H1 (cell line): Measurements from ENCODE around the gene NTNG2. TPM values are rescaled to one million over a fixed set of nuclear protein-coding genes. Genes with fewer than 3 reads are reported as not detected.

Experiments used
- CTCF ChIA-PET: fragments of 300-600 bp; sonication (Branson Sonifier 250); formaldehyde crosslinking; loops from one replicate; lab custom pipeline; 2021; ENCODE audit not compliant: partially characterized antibody; lab: Charles Lee
- POLR2A ChIA-PET: fragments of 300-600 bp; sonication (Branson Sonifier 250); formaldehyde crosslinking; loops from one replicate; lab custom pipeline; 2021; ENCODE audit warnings: inconsistent platforms; ENCODE audit not compliant: partially characterized antibody; lab: Charles Lee
- DNase-seq, 2 experiments: peaks; one replicate each; pipeline versions ENCODE4 v3.0.0 to v3.0.0-alpha.2; 2010 to 2022; ENCODE audit warnings: low spot score in 2 of 2, low read depth in 1 of 2, mixed read lengths in 1 of 2
- FAIRE-seq: peaks from 2 replicates; lab custom pipeline; 2011; peaks lifted over from hg19 to GRCh38; lab: Jason Lieb, UNC
- H2AFZ ChIP-seq: 2 replicates; pipeline ENCODE4 v1.8.1; 2012; ENCODE audit warnings: low read length, inconsistent platforms
- H2AK5ac ChIP-seq: 2 replicates; pipeline ENCODE4 v1.6.1; 2013; ENCODE audit warnings: low read depth, low read length
- H2BK120ac ChIP-seq: replicated peaks from 2 replicates; pipeline ENCODE3; 2013; ENCODE audit warnings: low read depth, low read length, inconsistent platforms
- H2BK12ac ChIP-seq: 2 replicates; pipeline ENCODE4 v1.6.1; 2013; ENCODE audit warnings: low read depth, low read length
- H2BK15ac ChIP-seq: 2 replicates; pipeline ENCODE4 v1.6.1; 2013; ENCODE audit warnings: low read length
- H2BK20ac ChIP-seq: 2 replicates; pipeline ENCODE4 v1.6.1; 2013; ENCODE audit warnings: low read length
- H2BK5ac ChIP-seq: 2 replicates; pipeline ENCODE4 v1.6.1; 2013; ENCODE audit warnings: low read depth, low read length
- H3K14ac ChIP-seq: 2 replicates; pipeline ENCODE4 v1.6.1; 2013; ENCODE audit warnings: inconsistent platforms; ENCODE audit not compliant: insufficient read length
- H3K18ac ChIP-seq: 2 replicates; pipeline ENCODE4 v1.6.1; 2013; ENCODE audit warnings: low read length; ENCODE audit errors: extremely low read depth
- H3K23ac ChIP-seq: 2 replicates; pipeline ENCODE4 v1.6.1; 2013; ENCODE audit warnings: inconsistent platforms; ENCODE audit not compliant: insufficient read length
- H3K23me2 ChIP-seq: 2 replicates; pipeline ENCODE4 v1.6.1; 2013; ENCODE audit warnings: low read depth, low read length
- H3K27ac ChIP-seq: 2 replicates; pipeline ENCODE4 v1.6.1; 2011; ENCODE audit warnings: low read depth, low read length, inconsistent platforms
- H3K27me3 ChIP-seq, 4 experiments: replicated peaks in 1 of 4; 1 replicate in 1 of 4; 2 replicates in 3 of 4; pipeline versions ENCODE4 v1.6.1 to v1.8.1; 2011 to 2013; ENCODE audit warnings: low read length in 3 of 4, mild to moderate bottlenecking in 3 of 4, inconsistent platforms in 2 of 4, mixed read lengths in 2 of 4, moderate library complexity in 1 of 4; ENCODE audit not compliant: control insufficient read depth in 3 of 4, insufficient read depth in 3 of 4; ENCODE audit errors: extremely low read depth in 1 of 4
- H3K36me3 ChIP-seq, 4 experiments: 2 replicates each; pipeline versions ENCODE4 v1.6.1 to v1.8.1; 2011 to 2013; ENCODE audit warnings: mild to moderate bottlenecking in 4 of 4, low read length in 3 of 4, moderate library complexity in 2 of 4, control low read depth in 1 of 4, inconsistent platforms in 1 of 4; ENCODE audit not compliant: insufficient read depth in 4 of 4, control insufficient read depth in 2 of 4
- H3K4ac ChIP-seq: replicated peaks from 2 replicates; pipeline ENCODE3; 2013; ENCODE audit warnings: low read length, low read depth, mixed read lengths, inconsistent platforms; ENCODE audit not compliant: insufficient read length
- H3K4me1 ChIP-seq, 4 experiments: replicated peaks in 1 of 4; 1 replicate in 1 of 4; 2 replicates in 3 of 4; pipeline versions ENCODE4 v1.6.1 to v1.8.1; 2011 to 2013; ENCODE audit warnings: low read length in 3 of 4, inconsistent platforms in 2 of 4, mixed read lengths in 1 of 4; ENCODE audit not compliant: insufficient read depth in 4 of 4, control insufficient read depth in 3 of 4
- H3K4me2 ChIP-seq, 2 experiments: 2 replicates each; pipeline versions ENCODE4 v1.6.1 to v1.8.1; 2011 to 2013; ENCODE audit warnings: low read depth in 2 of 2, low read length in 2 of 2, control low read depth in 1 of 2, inconsistent platforms in 1 of 2, mild to moderate bottlenecking in 1 of 2; ENCODE audit not compliant: insufficient read depth in 1 of 2
- H3K4me3 ChIP-seq, 4 experiments: fragments of 200-600, 300-600 bp in 1 of 4; sonication (generic), shearing (Covaris generic), sonication (Bioruptor Twin) in 1 of 4; 2 replicates each; pipeline versions ENCODE4 v1.5.1 to v1.8.1; 2011 to 2016; ENCODE audit warnings: low read length in 4 of 4, low read depth in 3 of 4, control low read depth in 2 of 4, inconsistent platforms in 2 of 4, mild to moderate bottlenecking in 2 of 4, mixed read lengths in 1 of 4, moderate library complexity in 1 of 4; ENCODE audit not compliant: insufficient read depth in 2 of 4; ENCODE audit errors: extremely low read depth in 1 of 4
- H3K56ac ChIP-seq: replicated peaks from 2 replicates; pipeline ENCODE3; 2013; ENCODE audit warnings: low read depth, mild to moderate bottlenecking, mixed read lengths, low read length, inconsistent platforms; ENCODE audit not compliant: insufficient read length
- H3K79me1 ChIP-seq: 2 replicates; pipeline ENCODE4 v1.6.1; 2013; ENCODE audit warnings: low read depth, low read length, control low read depth
- H3K79me2 ChIP-seq, 2 experiments: 2 replicates each; pipeline versions ENCODE4 v1.6.1 to v1.8.1; 2012 to 2013; ENCODE audit warnings: low read length in 2 of 2, mild to moderate bottlenecking in 2 of 2, inconsistent platforms in 1 of 2; ENCODE audit not compliant: insufficient read depth in 2 of 2, control insufficient read depth in 1 of 2
- H3K9ac ChIP-seq, 4 experiments: replicated peaks in 1 of 4; 1 replicate in 1 of 4; 2 replicates in 3 of 4; pipeline versions ENCODE4 v1.6.1 to v1.8.1; 2011 to 2013; ENCODE audit warnings: low read depth in 3 of 4, low read length in 3 of 4, control low read depth in 2 of 4, mild to moderate bottlenecking in 2 of 4, moderate library complexity in 2 of 4, inconsistent platforms in 1 of 4; ENCODE audit errors: extremely low read depth in 1 of 4
- H3K9me3 ChIP-seq, 2 experiments: 2 replicates each; pipeline versions ENCODE4 v1.6.1 to v1.8.1; 2012 to 2013; ENCODE audit warnings: mild to moderate bottlenecking in 2 of 2, moderate library complexity in 2 of 2, control low read depth in 1 of 2, inconsistent platforms in 1 of 2, low read depth in 1 of 2, low read length in 1 of 2, mixed read lengths in 1 of 2; ENCODE audit not compliant: insufficient read depth in 2 of 2
- H4K20me1 ChIP-seq, 2 experiments: replicated peaks in 1 of 2; 2 replicates each; pipeline versions ENCODE3 to v1.8.1; 2011 to 2013; ENCODE audit warnings: inconsistent platforms in 2 of 2, low read length in 2 of 2, mild to moderate bottlenecking in 1 of 2; ENCODE audit not compliant: insufficient read depth in 2 of 2, control insufficient read depth in 1 of 2
- H4K5ac ChIP-seq: 2 replicates; pipeline ENCODE4 v1.6.1; 2013; ENCODE audit warnings: low read length, low read depth, mixed read lengths, inconsistent platforms; ENCODE audit not compliant: insufficient read length
- H4K8ac ChIP-seq: 2 replicates; pipeline ENCODE4 v1.8.0; 2013; ENCODE audit warnings: mild to moderate bottlenecking, moderate library complexity, low read length, inconsistent platforms; ENCODE audit not compliant: insufficient read depth; ENCODE audit errors: extremely low read depth
- H4K91ac ChIP-seq: replicated peaks from 2 replicates; pipeline ENCODE3; 2013; ENCODE audit warnings: low read length, mixed read lengths, inconsistent platforms; ENCODE audit not compliant: insufficient read length
- CEBPB ChIP-seq: IDR thresholded peaks from 2 replicates; pipeline ENCODE4 v1.6.1; 2012; ENCODE audit warnings: low read depth, low read length
- CHD2 ChIP-seq: IDR thresholded peaks from 2 replicates; pipeline ENCODE4 v1.6.1; 2012; ENCODE audit warnings: low read length, improper control_type of control experiment
- HDAC6 ChIP-seq: IDR thresholded peaks from one replicate; pipeline ENCODE4 v1.7.1; 2012; ENCODE audit warnings: low read depth, mild to moderate bottlenecking, inconsistent platforms, low read length, moderate library complexity
- NANOG ChIP-seq: IDR thresholded peaks from 2 replicates; pipeline ENCODE4 v1.6.1; 2011; ENCODE audit warnings: low read length, low read depth, mild to moderate bottlenecking, inconsistent platforms; ENCODE audit not compliant: insufficient read depth, poor library complexity, severe bottlenecking
- POU5F1 ChIP-seq: IDR thresholded peaks from 2 replicates; pipeline ENCODE4 v1.6.1; 2011; ENCODE audit warnings: low read depth, mild to moderate bottlenecking, low read length, moderate library complexity
- ZNF274 ChIP-seq: IDR thresholded peaks from 2 replicates; pipeline ENCODE4 v1.7.0; 2012; ENCODE audit warnings: low read length, borderline replicate concordance; ENCODE audit errors: extremely low read depth
- WGBS, 2 experiments: shearing (Covaris generic) in 1 of 2; methylation state at CpG; one replicate each; pipeline versions ENCODE4 v1.1.6 to v1.1.7; 2013 to 2015; ENCODE audit warnings: low lambda C conversion rate in 2 of 2, mixed read lengths in 2 of 2, inconsistent platforms in 1 of 2, low coverage in 1 of 2, missing lambda C conversion rate in 1 of 2; ENCODE audit not compliant: insufficient replicate concordance in 2 of 2, insufficient coverage in 1 of 2, insufficient read length in 1 of 2; ENCODE audit errors: extremely low coverage in 1 of 2, missing lambda C conversion rate in 1 of 2; 5-methylcytosine and 5-hydroxymethylcytosine counted together
- polyA plus RNA-seq, 7 experiments: library from polyadenylated mRNA; depleted of rRNA in 3 of 7; stranded (reverse) in 5 of 7; unstranded in 2 of 7; fragments of >200 nt in 5 of 7; fragments of 200-250 nt in 2 of 7; gene quantifications; 1 replicate in 5 of 7; 2 replicates in 1 of 7; 4 replicates in 1 of 7; pipeline versions ENCODE4 v1.2.1 to v1.2.3, GENCODE V29; 2011 to 2013; ENCODE audit warnings: missing spikeins in 2 of 7, mixed read lengths in 2 of 7
- total RNA-seq: library from RNA; stranded (reverse); fragmentation: NEBNext Ultra II Directional; extraction: Animal tissue kit (Norgen Biotek cat#: 25700); gene quantifications from 2 replicates; pipeline ENCODE4 v1.2.1, GENCODE V29; 2021

Gene NTNG2
- total and polyA plus RNA-seq, 2 of the 8 experiments (the other 6 are each of a cell fraction or from before 2014, with no cell fraction given), result 1.4 to 1.5 TPM

DNA sequence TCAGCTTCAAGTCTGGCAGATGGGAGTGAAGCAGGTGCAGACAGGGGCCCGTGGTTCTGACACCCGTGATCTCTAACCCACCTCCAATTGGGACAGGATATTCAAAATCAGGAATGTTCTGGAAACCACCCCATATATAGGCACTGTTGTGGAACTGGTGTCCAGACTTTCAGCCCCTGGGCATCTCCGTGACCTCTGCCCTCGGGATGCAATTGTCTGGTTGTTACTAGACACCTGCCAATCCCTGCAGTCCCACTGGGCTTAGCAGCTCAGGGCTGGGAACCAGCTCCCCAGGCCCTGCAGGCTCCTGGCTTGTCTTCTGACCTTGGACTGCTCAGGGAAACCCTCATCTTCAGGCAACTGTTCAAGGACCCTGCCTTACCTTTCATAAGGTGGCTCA, 38.8 kb downstream of the NTNG2 start:
- Histone ChIP-seq H2BK15ac (no peak overlapping the region), H3K4me3 (no peak overlapping the region), H3K4me1 (peaks cover 0 to 7% (median 5%) of the 10 kb centered on the region in 4 experiments; a peak in 5 of 7 replicates), H3K14ac (no peak overlapping the region), H3K4ac (no peak overlapping the region), H2AFZ (no peak overlapping the region), H2BK12ac (no peak overlapping the region), H4K20me1 (no peaks in the 10 kb centered on the region), H3K4me2 (no peak overlapping the region), H3K27me3 (no peaks in the 10 kb centered on the region), H3K23ac (no peak overlapping the region), H4K91ac (no peak overlapping the region), H3K9ac (no peak overlapping the region), H3K79me1 (no peaks in the 10 kb centered on the region), H3K36me3 (no peaks in the 10 kb centered on the region), H2BK5ac (no peak overlapping the region), H3K27ac (no peak overlapping the region), H3K9me3 (peaks cover 0 to 5% of the 10 kb centered on the region in 2 experiments; a peak in 2 of 4 replicates), H4K8ac (no peak overlapping the region), H3K56ac (no peak overlapping the region), H2AK5ac (0 out of 2 replicates have a peak overlapping the region, but pooled peaks have one; percentile 24), H2BK120ac (no peak overlapping the region), H3K79me2 (no peaks in the 10 kb centered on the region), H2BK20ac (no peak overlapping the region), H3K23me2 (no peaks in the 10 kb centered on the region), H4K5ac (no peak overlapping the region), H3K18ac (no peak overlapping the region)
- TF ChIP-seq POU5F1 (no peak), CHD2 (no peak), HDAC6 (no peak), ZNF274 (no peak), NANOG (no peak), CEBPB (no peak)
- CTCF ChIA-PET, result interaction anchor here (1.1 to 2.4 kb wide), 5 partner anchors 31 to 58 kb away, joined by 3 to 5 read pairs (median 4); no protein-coding TSS in a partner anchor
- DNase-seq, result no peak
- no peak for FAIRE-seq
- WGBS, 2 experiments, result 92% methylated on average over 4 of the region's 4 CpGs; no CpG with 5 or more reads in 1 of the 2 experiments
- POLR2A ChIA-PET, result interaction anchor here (1.0 kb wide), 1 partner anchor 11 kb away, joined by 4 read pairs; no protein-coding TSS in a partner anchor
